OCI-LY7 (cell line): ENCODE data around the gene GGNBP2.

Experiments used
- EZH2phosphoT487 ChIP-seq: fragments of 200-600 bp; sonication (generic); IDR thresholded peaks from 2 replicates; pipeline ENCODE4 v1.6.1; 2018; ENCODE audit warnings: low read depth, borderline replicate concordance, mild to moderate bottlenecking, mixed run types, antibody characterized with exemption, low read length, moderate library complexity, mixed read lengths
- TF ChIP-seq, protein P1 (sequence below): fragments of 200-600 bp; sonication (generic); conservative IDR thresholded peaks from 2 replicates; pipeline ENCODE4 v1.5.1; 2014; ENCODE audit warnings: mild to moderate bottlenecking, antibody characterized with exemption, low read length, moderate library complexity, mixed read lengths

- TF ChIP-seq, protein P1, sequence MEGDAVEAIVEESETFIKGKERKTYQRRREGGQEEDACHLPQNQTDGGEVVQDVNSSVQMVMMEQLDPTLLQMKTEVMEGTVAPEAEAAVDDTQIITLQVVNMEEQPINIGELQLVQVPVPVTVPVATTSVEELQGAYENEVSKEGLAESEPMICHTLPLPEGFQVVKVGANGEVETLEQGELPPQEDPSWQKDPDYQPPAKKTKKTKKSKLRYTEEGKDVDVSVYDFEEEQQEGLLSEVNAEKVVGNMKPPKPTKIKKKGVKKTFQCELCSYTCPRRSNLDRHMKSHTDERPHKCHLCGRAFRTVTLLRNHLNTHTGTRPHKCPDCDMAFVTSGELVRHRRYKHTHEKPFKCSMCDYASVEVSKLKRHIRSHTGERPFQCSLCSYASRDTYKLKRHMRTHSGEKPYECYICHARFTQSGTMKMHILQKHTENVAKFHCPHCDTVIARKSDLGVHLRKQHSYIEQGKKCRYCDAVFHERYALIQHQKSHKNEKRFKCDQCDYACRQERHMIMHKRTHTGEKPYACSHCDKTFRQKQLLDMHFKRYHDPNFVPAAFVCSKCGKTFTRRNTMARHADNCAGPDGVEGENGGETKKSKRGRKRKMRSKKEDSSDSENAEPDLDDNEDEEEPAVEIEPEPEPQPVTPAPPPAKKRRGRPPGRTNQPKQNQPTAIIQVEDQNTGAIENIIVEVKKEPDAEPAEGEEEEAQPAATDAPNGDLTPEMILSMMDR: no peak
- TF ChIP-seq EZH2phosphoT487: no peak
These were observed 37.9 kb upstream of the GGNBP2 start for GRCh38 chr17:36506831-36507230.
